K562 (cell line): ENCODE measurements around the gene PDE6C. TPM values are rescaled to one million over a fixed set of nuclear protein-coding genes. Genes with fewer than 3 reads are reported as not detected.

Source experiments
- ATAC-seq: fragments of 200-7000 bp; cut with Tn5 transposase; 3 replicates; pipeline ENCODE4 v1.9.1; 2020; ENCODE audit warnings: moderate library complexity
- BruUV-seq: library from RNA; stranded (reverse); fragments of 400-500 nt; replicated peaks from 2 replicates; lab custom pipeline; 2021; lab: Mats Ljungman, UMichigan
- CTCF ChIA-PET: fragments of 300-600 bp; formaldehyde crosslinking; extraction: SDS; loops from one replicate; lab custom pipeline; 2021; ENCODE audit warnings: low intra/inter-chr PET ratio; lab: Yijun Ruan, JAX
- POLR2A ChIA-PET: fragments of 300-600, 350-650 bp; sonication (Branson Sonifier 250); formaldehyde crosslinking; extraction: SDS; loops from one replicate; lab custom pipeline; 2021; ENCODE audit warnings: antibody characterized with exemption, inconsistent platforms; lab: Yijun Ruan, JAX
- DNase-seq, 4 experiments: peaks; one replicate each; pipeline versions ENCODE4 v3.0.0 to v3.0.0-alpha.2; 2011 to 2018; ENCODE audit warnings: low spot score in 3 of 4, mixed read lengths in 3 of 4; ENCODE audit errors: extremely low read depth in 1 of 4
- FAIRE-seq: peaks from 2 replicates; lab custom pipeline; 2011; peaks lifted over from hg19 to GRCh38; lab: Jason Lieb, UNC
- H2AFZ ChIP-seq: 2 replicates; pipeline ENCODE4 v1.6.0; 2011; ENCODE audit warnings: low read depth, low read length, control low read depth, inconsistent platforms
- H3K27ac ChIP-seq: fragments of 200-600 bp; 3 replicates; pipeline ENCODE4 v1.8.0; 2011; ENCODE audit warnings: low read depth, mild to moderate bottlenecking, control low read depth, inconsistent platforms, low read length, moderate library complexity, mixed read lengths; ENCODE audit errors: extremely low read depth
- H3K27me3 ChIP-seq, 2 experiments: fragments of 300-600 bp in 1 of 2; 2 replicates in 1 of 2; 3 replicates in 1 of 2; pipeline versions ENCODE4 v1.6.0 to v1.8.0; 2011; ENCODE audit warnings: inconsistent platforms in 2 of 2, low read length in 2 of 2, mild to moderate bottlenecking in 1 of 2, mixed read lengths in 1 of 2, moderate library complexity in 1 of 2; ENCODE audit not compliant: control insufficient read depth in 2 of 2, insufficient read depth in 2 of 2
- H3K36me3 ChIP-seq: fragments of 300-600 bp; 3 replicates; pipeline ENCODE4 v1.8.0; 2011; ENCODE audit warnings: mild to moderate bottlenecking, low read length, inconsistent platforms; ENCODE audit not compliant: control insufficient read depth, insufficient read depth
- H3K4me1 ChIP-seq, 2 experiments: fragments of 200-600 bp in 1 of 2; replicated peaks in 1 of 2; 2 replicates in 1 of 2; 3 replicates in 1 of 2; pipeline versions ENCODE4 v1.5.1 to v1.8.0; 2011; ENCODE audit warnings: inconsistent platforms in 2 of 2, low read length in 2 of 2, mild to moderate bottlenecking in 1 of 2, mixed read lengths in 1 of 2, moderate library complexity in 1 of 2; ENCODE audit not compliant: control insufficient read depth in 2 of 2, insufficient read depth in 2 of 2
- H3K4me2 ChIP-seq: 2 replicates; pipeline ENCODE4 v1.6.1; 2011; ENCODE audit warnings: low read length, control low read depth, inconsistent platforms, mixed read lengths; ENCODE audit not compliant: insufficient read depth
- H3K4me3 ChIP-seq: fragments of 200-600 bp; sonication (generic), shearing (Covaris generic); 2 replicates; pipeline ENCODE4 v1.5.1; 2016; ENCODE audit warnings: control low read depth, inconsistent platforms
- H3K79me2 ChIP-seq: fragments of 200-600 bp; 3 replicates; pipeline ENCODE4 v1.8.0; 2011; ENCODE audit warnings: low read length, inconsistent platforms; ENCODE audit not compliant: control insufficient read depth, insufficient read depth
- H3K9ac ChIP-seq, 2 experiments: 2 replicates each; pipeline versions ENCODE4 v1.6.0 to v1.6.1; 2011; ENCODE audit warnings: low read depth in 2 of 2, low read length in 2 of 2, control low read depth in 1 of 2, inconsistent platforms in 1 of 2, mild to moderate bottlenecking in 1 of 2, mixed read lengths in 1 of 2; ENCODE audit not compliant: insufficient read depth in 1 of 2
- H3K9me1 ChIP-seq: one replicate; pipeline ENCODE4 v1.6.0; 2011; ENCODE audit warnings: inconsistent platforms, mild to moderate bottlenecking, low read length, moderate library complexity; ENCODE audit not compliant: control insufficient read depth, insufficient read depth
- H3K9me3 ChIP-seq: replicated peaks from 2 replicates; pipeline ENCODE4 v1.5.1; 2011; ENCODE audit warnings: low read depth, low read length, inconsistent platforms; ENCODE audit not compliant: control insufficient read depth, insufficient read depth
- H4K20me1 ChIP-seq: replicated peaks from 2 replicates; pipeline ENCODE4 v1.6.1; 2011; ENCODE audit warnings: low read length, inconsistent platforms, mixed read lengths; ENCODE audit not compliant: control insufficient read depth, insufficient read depth
- ATF3 ChIP-seq, 2 experiments: fragments of 450-650 bp in 1 of 2; sonication (generic) in 1 of 2; formaldehyde crosslinking in 1 of 2; IDR thresholded peaks in 1 of 2; conservative IDR thresholded peaks in 1 of 2; 2 replicates each; pipeline versions ENCODE4 v1.6.1 to v1.8.1; 2016 to 2023; ENCODE audit warnings: mild to moderate bottlenecking in 2 of 2, moderate library complexity in 2 of 2, inconsistent platforms in 1 of 2, missing genetic modification reagents in 1 of 2
- CEBPZ ChIP-seq: fragments of 150-350 bp; IDR thresholded peaks from 2 replicates; pipeline ENCODE4 v1.6.1; 2014; ENCODE audit warnings: low read depth, mild to moderate bottlenecking, low read length, borderline replicate concordance
- ZNF384 ChIP-seq: IDR thresholded peaks from 2 replicates; pipeline ENCODE4 v1.6.1; 2012; ENCODE audit warnings: low read depth, low read length, improper control_type of control experiment
- ZNF444 ChIP-seq: fragments of 250-450 bp; sonication (Bioruptor Pico); IDR thresholded peaks from 2 replicates; pipeline ENCODE4 v1.4.0; 2020; ENCODE audit warnings: mild to moderate bottlenecking, moderate library complexity
- ZNF561 ChIP-seq: fragments of 450-650 bp; formaldehyde crosslinking; conservative IDR thresholded peaks from 2 replicates; pipeline ENCODE4 v1.4.0; 2020; ENCODE audit warnings: mild to moderate bottlenecking, moderate library complexity
- ZNF644 ChIP-seq: fragments of 200-800 bp; sonication (Bioruptor generic); IDR thresholded peaks from 2 replicates; pipeline ENCODE4 v1.6.1; 2016; ENCODE audit warnings: low read depth, missing genetic modification characterization, missing compliant biosample characterization
- ZSCAN29 ChIP-seq: fragments of 450-650 bp; IDR thresholded peaks from 2 replicates; pipeline ENCODE4 v1.6.1; 2017
- WGBS: fragments of 100-300 bp; shearing (Covaris generic); methylation state at CpG from one replicate; pipeline ENCODE4 v1.1.6; 2016; ENCODE audit warnings: low coverage, mixed read lengths; ENCODE audit not compliant: insufficient coverage; ENCODE audit errors: missing lambda C conversion rate; 5-methylcytosine and 5-hydroxymethylcytosine counted together
- in situ Hi-C: fragments of 300-500 bp; cut with MboI; formaldehyde crosslinking; loops from 4 replicates; pipeline ENCODE4 v1.15.0; 2018; ENCODE audit warnings: inconsistent platforms, mixed read lengths
- intact Hi-C: fragments of 100-400 bp; cut with micrococcal nuclease; formaldehyde crosslinking; loops from 2 replicates; pipeline ENCODE4 v1.14.2; 2022
- polyA plus RNA-seq, 8 experiments: library from polyadenylated mRNA; depleted of rRNA in 4 of 8; stranded (reverse) in 5 of 8; unstranded in 3 of 8; fragments of >200 nt; fragmentation: Nextera tagmentation in 2 of 8; fragmentation: Illumina TruSeq in 1 of 8; extraction: Ambion mirVana in 2 of 8; extraction: Trizol in 1 of 8; gene quantifications; 2 replicates each; pipeline versions ENCODE4 v1.2.1 to v1.2.3, GENCODE V29; 2011 to 2014; ENCODE audit warnings: inconsistent platforms in 1 of 8, missing spikeins in 1 of 8
- total RNA-seq, 7 experiments: library from RNA; depleted of rRNA in 6 of 7; stranded (reverse); fragments of >200 nt in 6 of 7; fragmentation: Illumina TruSeq in 2 of 7; extraction: Trizol in 2 of 7; gene quantifications; 2 replicates each; pipeline versions ENCODE4 v1.2.1 to v1.2.3, GENCODE V29; 2011 to 2021; ENCODE audit warnings: low replicate concordance in 1 of 7

The PDE6C gene
- total and polyA plus RNA-seq, 9 of the 15 experiments (the other 6 are each of a cell fraction or from before 2014, with no cell fraction given), result not detected

- in situ Hi-C loops (no loop called here), intact Hi-C loops (no loop called here)
- Histone ChIP-seq H3K9me1 (no peaks in the 10 kb centered on the region), H3K4me2 (no peak overlapping the region), H3K9ac (no peak overlapping the region), H3K27ac (no peak overlapping the region), H3K36me3 (no peaks in the 10 kb centered on the region), H3K9me3 (no peaks in the 10 kb centered on the region), H2AFZ (no peak overlapping the region), H3K27me3 (peaks cover 4 to 30% of the 10 kb centered on the region in 2 experiments; a peak in 3 of 5 replicates), H3K79me2 (no peaks in the 10 kb centered on the region), H4K20me1 (no peaks in the 10 kb centered on the region), H3K4me1 (no peaks in the 10 kb centered on the region), H3K4me3 (no peak overlapping the region)
- no TSS peak for BruUV-seq
- FAIRE-seq (no peak), DNase-seq (no peak), ATAC-seq (no peak)
- 0% methylated on average over 3 of the region's 3 CpGs for WGBS
- TF ChIP-seq ZNF444, result no peak
- no peak for TF ChIP-seq ZSCAN29
- TF ChIP-seq CEBPZ, result no peak
- no peak for TF ChIP-seq ZNF561 (CRISPR knock-in tag)
- TF ChIP-seq ZNF384, result no peak
- no peak for TF ChIP-seq ZNF644 (tag)
- TF ChIP-seq ATF3 (IDR thresholded peaks at IDR 0.05), result no peak
- TF ChIP-seq ATF3 (CRISPR knock-in tag; conservative IDR thresholded peaks at IDR 0.05), result no peak
- ChIA-PET CTCF (no interaction called here), POLR2A (no interaction called here)
These were observed 38.4 kb upstream of the PDE6C start for GRCh38 chr10:93573924-93574323.
